Chondrocyte (in vitro differentiated cells): ENCODE data around the gene HIGD1C. TPM values are rescaled to one million over a fixed set of nuclear protein-coding genes. Genes with fewer than 3 reads are reported as not detected.

Source experiments
- DNase-seq: peaks from one replicate; pipeline ENCODE4 v3.0.0; 2021; ENCODE audit warnings: mixed read lengths, low spot score
- H3K27ac Mint-ChIP-seq: one replicate; pipeline ENCODE4 v1.8.0; 2021; ENCODE audit warnings: mild to moderate bottlenecking, moderate library complexity, mixed read lengths; ENCODE audit not compliant: unreplicated experiment
- H3K27me3 Mint-ChIP-seq: 2 replicates; pipeline ENCODE4 v1.8.0; 2021; ENCODE audit warnings: low read depth, mixed read lengths
- H3K36me3 Mint-ChIP-seq: 2 replicates; pipeline ENCODE4 v1.8.0; 2021; ENCODE audit warnings: low read depth, mixed read lengths
- H3K4me1 Mint-ChIP-seq: 2 replicates; pipeline ENCODE4 v1.8.0; 2021; ENCODE audit warnings: low read depth, mild to moderate bottlenecking, mixed read lengths
- H3K4me3 Mint-ChIP-seq: one replicate; pipeline ENCODE4 v1.8.0; 2021; ENCODE audit warnings: mild to moderate bottlenecking, moderate library complexity, mixed read lengths; ENCODE audit not compliant: unreplicated experiment
- H3K9me3 Mint-ChIP-seq: 2 replicates; pipeline ENCODE4 v1.8.0; 2021; ENCODE audit warnings: low read depth, mixed read lengths
- total RNA-seq: library from RNA; stranded (reverse); gene quantifications from 3 replicates; pipeline ENCODE4 v1.2.1, GENCODE V29; 2021
- TF ChIP-seq, protein P1 (sequence below): fragments of 200-600 bp; sonication (generic); IDR thresholded peaks from 2 replicates; pipeline ENCODE4 v1.5.0; 2021; ENCODE audit warnings: antibody characterized with exemption, mild to moderate bottlenecking, moderate library complexity

Gene HIGD1C
- total RNA-seq, 1 donor from 2014 or later = not detected

- H3K36me3 Mint-ChIP-seq = peaks cover 8% of the 10 kb centered on the region
- no peak overlapping the region for H3K4me3 Mint-ChIP-seq
- H3K27ac Mint-ChIP-seq = no peak overlapping the region
- H3K9me3 Mint-ChIP-seq = peaks cover 31% of the 10 kb centered on the region
- H3K4me1 Mint-ChIP-seq = peaks cover 11% of the 10 kb centered on the region
- DNase-seq = no peak
- TF ChIP-seq, protein P1, sequence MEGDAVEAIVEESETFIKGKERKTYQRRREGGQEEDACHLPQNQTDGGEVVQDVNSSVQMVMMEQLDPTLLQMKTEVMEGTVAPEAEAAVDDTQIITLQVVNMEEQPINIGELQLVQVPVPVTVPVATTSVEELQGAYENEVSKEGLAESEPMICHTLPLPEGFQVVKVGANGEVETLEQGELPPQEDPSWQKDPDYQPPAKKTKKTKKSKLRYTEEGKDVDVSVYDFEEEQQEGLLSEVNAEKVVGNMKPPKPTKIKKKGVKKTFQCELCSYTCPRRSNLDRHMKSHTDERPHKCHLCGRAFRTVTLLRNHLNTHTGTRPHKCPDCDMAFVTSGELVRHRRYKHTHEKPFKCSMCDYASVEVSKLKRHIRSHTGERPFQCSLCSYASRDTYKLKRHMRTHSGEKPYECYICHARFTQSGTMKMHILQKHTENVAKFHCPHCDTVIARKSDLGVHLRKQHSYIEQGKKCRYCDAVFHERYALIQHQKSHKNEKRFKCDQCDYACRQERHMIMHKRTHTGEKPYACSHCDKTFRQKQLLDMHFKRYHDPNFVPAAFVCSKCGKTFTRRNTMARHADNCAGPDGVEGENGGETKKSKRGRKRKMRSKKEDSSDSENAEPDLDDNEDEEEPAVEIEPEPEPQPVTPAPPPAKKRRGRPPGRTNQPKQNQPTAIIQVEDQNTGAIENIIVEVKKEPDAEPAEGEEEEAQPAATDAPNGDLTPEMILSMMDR = no peak
- no peaks in the 10 kb centered on the region for H3K27me3 Mint-ChIP-seq
Observed at GRCh38 chr12:50918584-50919316, 33.6 kb upstream of the HIGD1C start.

DNA sequence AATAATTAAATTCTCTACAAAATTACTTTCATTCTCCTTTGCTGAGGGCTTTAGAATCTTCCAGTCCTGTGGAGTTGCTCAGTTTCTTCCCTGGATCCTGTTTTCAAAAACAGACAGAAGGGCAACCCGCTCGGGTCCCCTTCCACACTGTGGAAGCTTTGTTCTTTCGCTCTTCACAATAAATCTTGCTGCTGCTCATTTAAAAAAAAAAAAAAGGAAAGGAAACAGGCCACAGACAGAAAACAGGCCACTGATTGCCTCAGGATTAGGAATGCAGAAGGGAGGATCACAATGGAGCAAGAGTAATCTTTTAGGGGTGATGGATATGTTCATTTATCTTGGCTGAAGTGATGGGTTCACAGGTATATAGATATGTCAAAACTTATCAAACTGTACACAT, 29.5 kb upstream of the HIGD1C start:
- H3K36me3 Mint-ChIP-seq = peaks cover 3% of the 10 kb centered on the region
- H3K27me3 Mint-ChIP-seq = no peaks in the 10 kb centered on the region
- TF ChIP-seq, protein P1 = no peak
- peak overlapping the region; percentile 25 for H3K27ac Mint-ChIP-seq
- DNase-seq = no peak
- peaks cover 40% of the 10 kb centered on the region for H3K4me1 Mint-ChIP-seq
- peaks cover 6% of the 10 kb centered on the region for H3K9me3 Mint-ChIP-seq
- no peak overlapping the region for H3K4me3 Mint-ChIP-seq

GRCh38 chr12:50923361-50924130, 28.8 kb upstream of the HIGD1C start:
- TF ChIP-seq, protein P1 = no peak
- H3K4me3 Mint-ChIP-seq = peak overlapping the region; percentile 68
- H3K36me3 Mint-ChIP-seq = peaks cover 2% of the 10 kb centered on the region
- H3K4me1 Mint-ChIP-seq = peaks cover 43% of the 10 kb centered on the region
- peaks cover under 1% of the 10 kb centered on the region for H3K9me3 Mint-ChIP-seq
- H3K27ac Mint-ChIP-seq = peak overlapping the region; percentile 88
- H3K27me3 Mint-ChIP-seq = no peaks in the 10 kb centered on the region
- no peak for DNase-seq

DNA sequence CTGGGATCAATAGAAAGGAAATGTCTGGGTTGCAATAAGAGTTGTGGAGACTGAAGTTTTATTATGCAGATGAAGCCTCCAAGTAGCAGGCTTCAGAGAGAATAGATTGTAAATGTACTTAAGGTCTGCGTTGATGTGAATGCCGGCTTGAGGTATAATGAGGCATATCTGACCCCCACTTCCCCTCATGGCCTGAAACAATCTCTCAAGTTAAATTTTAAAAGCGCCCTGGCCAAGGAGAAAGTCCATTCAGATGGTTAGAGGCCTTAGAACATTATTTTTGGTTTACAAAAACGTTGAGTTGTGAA, 28.3 kb upstream of the HIGD1C start:
- H3K27ac Mint-ChIP-seq = peak overlapping the region; percentile 88

More for the DNA sequence above, 28.3 kb upstream of the HIGD1C start:
- DNase-seq = no peak
- TF ChIP-seq, protein P1 = no peak
- peaks cover 2% of the 10 kb centered on the region for H3K36me3 Mint-ChIP-seq
- H3K9me3 Mint-ChIP-seq = no peaks in the 10 kb centered on the region
- H3K4me1 Mint-ChIP-seq = peaks cover 43% of the 10 kb centered on the region
- H3K4me3 Mint-ChIP-seq = peak overlapping the region; percentile 68
- no peaks in the 10 kb centered on the region for H3K27me3 Mint-ChIP-seq
